SK-N-SH treated with all-trans-retinoic acid at 6 μM for 48 hours (cell line): ENCODE measurements around the gene UBE2E1.

Experiments used
- CSDC2 ChIP-seq: fragments of 250-450 bp; sonication (Bioruptor Pico); IDR thresholded peaks from 2 replicates; pipeline ENCODE4 v1.5.0; 2020; ENCODE audit warnings: mild to moderate bottlenecking, moderate library complexity
- GLIS3 ChIP-seq: fragments of 250-450 bp; sonication (Bioruptor Pico); IDR thresholded peaks from 2 replicates; pipeline ENCODE4 v1.5.0; 2020; ENCODE audit warnings: mild to moderate bottlenecking, moderate library complexity
- ISL1 ChIP-seq: fragments of 250-450 bp; sonication (Bioruptor Pico); IDR thresholded peaks from 2 replicates; pipeline ENCODE4 v2.1.2; 2022; ENCODE audit warnings: mild to moderate bottlenecking, moderate library complexity
- PPARA ChIP-seq: fragments of 250-450 bp; sonication (Bioruptor Pico); IDR thresholded peaks from 2 replicates; pipeline ENCODE4 v1.5.0; 2020; ENCODE audit warnings: mild to moderate bottlenecking, borderline replicate concordance
- RARB ChIP-seq: fragments of 250-450 bp; sonication (Bioruptor Pico); IDR thresholded peaks from 2 replicates; pipeline ENCODE4 v1.8.0; 2021; ENCODE audit warnings: mild to moderate bottlenecking, moderate library complexity
- SNAI2 ChIP-seq: fragments of 250-450 bp; sonication (Bioruptor Pico); IDR thresholded peaks from 2 replicates; pipeline ENCODE4 v1.5.0; 2020; ENCODE audit warnings: mild to moderate bottlenecking, moderate library complexity
- TOX ChIP-seq: fragments of 250-450 bp; sonication (Bioruptor Pico); IDR thresholded peaks from 2 replicates; pipeline ENCODE4 v1.8.0; 2021; ENCODE audit warnings: mild to moderate bottlenecking, moderate library complexity, borderline replicate concordance
- ZFP3 ChIP-seq: fragments of 250-450 bp; sonication (Bioruptor Pico); IDR thresholded peaks from 2 replicates; pipeline ENCODE4 v1.5.0; 2020; ENCODE audit warnings: mild to moderate bottlenecking, moderate library complexity
- ZNF70 ChIP-seq: fragments of 450-650 bp; formaldehyde crosslinking; IDR thresholded peaks from 2 replicates; pipeline ENCODE4 v1.5.0; 2020; ENCODE audit warnings: mild to moderate bottlenecking, moderate library complexity
- TF ChIP-seq, protein P1 (sequence below): fragments of 250-450 bp; sonication (Bioruptor Pico); IDR thresholded peaks from 2 replicates; pipeline ENCODE4 v1.8.0; 2020; ENCODE audit warnings: mild to moderate bottlenecking, moderate library complexity, borderline replicate concordance
- TF ChIP-seq, protein P2 (sequence below): fragments of 250-450 bp; sonication (Bioruptor Pico); IDR thresholded peaks from 2 replicates; pipeline ENCODE4 v1.5.1; 2020; ENCODE audit warnings: low read depth, mild to moderate bottlenecking, moderate library complexity

- TF ChIP-seq TOX (CRISPR knock-in tag) (no peak), GLIS3 (no peak), SNAI2 (CRISPR knock-in tag) (no peak), PPARA (CRISPR knock-in tag) (no peak), ZFP3 (no peak), CSDC2 (CRISPR knock-in tag) (no peak), ISL1 (CRISPR knock-in tag) (no peak), ZNF70 (CRISPR knock-in tag) (no peak), RARB (CRISPR knock-in tag) (no peak)
- TF ChIP-seq, protein P1, sequence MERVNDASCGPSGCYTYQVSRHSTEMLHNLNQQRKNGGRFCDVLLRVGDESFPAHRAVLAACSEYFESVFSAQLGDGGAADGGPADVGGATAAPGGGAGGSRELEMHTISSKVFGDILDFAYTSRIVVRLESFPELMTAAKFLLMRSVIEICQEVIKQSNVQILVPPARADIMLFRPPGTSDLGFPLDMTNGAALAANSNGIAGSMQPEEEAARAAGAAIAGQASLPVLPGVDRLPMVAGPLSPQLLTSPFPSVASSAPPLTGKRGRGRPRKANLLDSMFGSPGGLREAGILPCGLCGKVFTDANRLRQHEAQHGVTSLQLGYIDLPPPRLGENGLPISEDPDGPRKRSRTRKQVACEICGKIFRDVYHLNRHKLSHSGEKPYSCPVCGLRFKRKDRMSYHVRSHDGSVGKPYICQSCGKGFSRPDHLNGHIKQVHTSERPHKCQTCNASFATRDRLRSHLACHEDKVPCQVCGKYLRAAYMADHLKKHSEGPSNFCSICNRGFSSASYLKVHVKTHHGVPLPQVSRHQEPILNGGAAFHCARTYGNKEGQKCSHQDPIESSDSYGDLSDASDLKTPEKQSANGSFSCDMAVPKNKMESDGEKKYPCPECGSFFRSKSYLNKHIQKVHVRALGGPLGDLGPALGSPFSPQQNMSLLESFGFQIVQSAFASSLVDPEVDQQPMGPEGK (CRISPR knock-in tag): no peak
- TF ChIP-seq, protein P2, sequence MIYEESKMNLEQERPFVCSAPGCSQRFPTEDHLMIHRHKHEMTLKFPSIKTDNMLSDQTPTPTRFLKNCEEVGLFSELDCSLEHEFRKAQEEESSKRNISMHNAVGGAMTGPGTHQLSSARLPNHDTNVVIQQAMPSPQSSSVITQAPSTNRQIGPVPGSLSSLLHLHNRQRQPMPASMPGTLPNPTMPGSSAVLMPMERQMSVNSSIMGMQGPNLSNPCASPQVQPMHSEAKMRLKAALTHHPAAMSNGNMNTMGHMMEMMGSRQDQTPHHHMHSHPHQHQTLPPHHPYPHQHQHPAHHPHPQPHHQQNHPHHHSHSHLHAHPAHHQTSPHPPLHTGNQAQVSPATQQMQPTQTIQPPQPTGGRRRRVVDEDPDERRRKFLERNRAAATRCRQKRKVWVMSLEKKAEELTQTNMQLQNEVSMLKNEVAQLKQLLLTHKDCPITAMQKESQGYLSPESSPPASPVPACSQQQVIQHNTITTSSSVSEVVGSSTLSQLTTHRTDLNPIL: no peak
Measured at GRCh38 chr3:23889386-23889785, 83.6 kb downstream of the UBE2E1 start.
